Measurements from ENCODE around the gene KCNG4.

The KCNG4 gene

DNA sequence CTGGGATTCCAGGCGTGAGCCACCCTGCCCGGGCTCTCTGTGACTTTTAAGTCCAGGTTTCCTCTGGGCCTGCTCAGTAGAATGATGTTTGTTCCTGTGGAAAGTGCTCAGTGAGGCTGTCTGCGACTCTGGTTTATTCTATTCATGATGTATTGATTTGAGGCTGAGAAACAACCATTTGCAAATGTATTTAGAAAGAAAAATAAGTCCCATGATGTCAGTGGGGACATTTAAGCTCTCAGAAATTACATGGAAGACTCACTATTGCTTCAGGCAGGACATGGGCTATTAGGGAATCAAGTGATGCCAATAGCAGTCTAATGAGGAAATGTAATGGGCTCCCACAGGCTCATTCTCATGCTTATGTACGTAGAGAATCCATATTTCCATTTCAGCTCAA is 22.2 kb upstream of the KCNG4 start:
- DNase-seq, result no peak

DNA sequence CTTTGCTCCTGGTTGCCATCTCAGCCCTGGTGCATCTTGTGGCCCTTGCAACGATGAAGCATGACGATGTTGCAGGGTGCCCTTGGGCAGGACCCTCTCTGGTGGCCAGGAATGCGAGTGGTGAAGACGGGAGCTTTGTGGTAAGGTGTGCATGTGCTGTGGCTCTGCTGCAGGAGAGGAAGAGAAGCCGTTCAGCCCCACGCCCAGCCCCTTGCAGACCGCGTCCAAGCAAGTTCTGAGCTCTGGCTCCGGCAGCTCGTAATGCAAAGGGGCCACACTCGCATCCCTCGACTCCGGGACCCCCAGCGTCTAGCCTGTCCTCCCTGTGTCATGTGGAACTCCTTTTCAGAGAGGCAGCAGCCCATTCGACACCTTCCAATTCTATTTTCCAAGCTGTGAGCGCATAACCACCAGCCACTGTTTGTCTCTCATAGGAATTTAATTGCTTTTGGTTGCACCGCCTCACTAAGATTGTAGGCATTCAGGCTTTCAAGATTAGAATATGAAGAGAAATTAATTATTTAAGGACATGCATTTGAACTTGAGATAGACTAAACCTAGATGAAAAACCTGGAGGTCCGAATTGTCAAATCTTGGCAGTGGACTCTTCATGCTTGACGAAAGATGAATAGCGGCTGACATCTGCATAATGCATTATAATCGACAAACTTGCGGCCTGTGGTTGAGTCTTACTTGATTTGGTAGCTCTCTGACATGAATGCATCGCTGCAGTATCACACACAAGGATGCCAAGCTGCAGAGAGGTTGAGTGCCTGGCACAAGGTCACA is 21.1 kb upstream of the KCNG4 start:
- DNase-seq, result no peak

DNA sequence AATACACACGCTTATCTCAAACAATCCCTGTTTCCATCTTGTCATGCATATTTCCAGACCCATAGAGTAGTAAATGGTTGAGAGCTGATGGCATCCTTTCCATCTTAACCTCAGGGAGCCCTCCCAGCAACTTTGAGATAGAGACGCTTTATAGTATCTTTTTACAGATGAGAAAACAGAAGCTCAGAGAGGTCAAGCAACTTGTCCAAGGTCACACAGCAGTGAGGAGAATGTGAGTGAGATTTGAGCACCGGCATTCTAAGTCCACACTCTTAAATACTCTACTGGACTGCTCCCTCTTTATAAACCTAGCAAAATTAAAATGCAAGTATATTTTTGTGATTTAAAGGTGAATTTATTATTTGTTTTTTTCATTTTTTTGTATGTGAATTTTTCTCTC is 19.9 kb upstream of the KCNG4 start:
- no peak for DNase-seq

DNA sequence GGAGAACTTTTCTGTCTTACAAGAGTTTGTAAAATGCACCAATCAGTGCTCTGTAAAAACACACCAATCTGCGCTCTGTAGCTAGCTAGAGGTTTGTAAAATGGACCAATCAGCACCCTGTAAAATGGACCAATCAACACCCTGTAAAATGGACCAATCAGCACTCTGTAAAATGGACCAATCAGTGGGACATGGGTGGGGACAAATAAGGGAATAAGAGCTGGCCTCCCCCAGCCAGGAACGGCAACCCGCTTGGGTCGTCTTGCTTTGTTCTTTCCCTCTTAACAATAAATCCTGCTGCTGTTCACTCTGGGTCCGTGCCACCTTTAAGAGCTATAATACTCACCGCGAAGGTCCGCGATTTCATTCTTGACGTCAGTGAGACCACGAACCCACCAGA is 18.5 kb upstream of the KCNG4 start:
- no peak for DNase-seq

DNA sequence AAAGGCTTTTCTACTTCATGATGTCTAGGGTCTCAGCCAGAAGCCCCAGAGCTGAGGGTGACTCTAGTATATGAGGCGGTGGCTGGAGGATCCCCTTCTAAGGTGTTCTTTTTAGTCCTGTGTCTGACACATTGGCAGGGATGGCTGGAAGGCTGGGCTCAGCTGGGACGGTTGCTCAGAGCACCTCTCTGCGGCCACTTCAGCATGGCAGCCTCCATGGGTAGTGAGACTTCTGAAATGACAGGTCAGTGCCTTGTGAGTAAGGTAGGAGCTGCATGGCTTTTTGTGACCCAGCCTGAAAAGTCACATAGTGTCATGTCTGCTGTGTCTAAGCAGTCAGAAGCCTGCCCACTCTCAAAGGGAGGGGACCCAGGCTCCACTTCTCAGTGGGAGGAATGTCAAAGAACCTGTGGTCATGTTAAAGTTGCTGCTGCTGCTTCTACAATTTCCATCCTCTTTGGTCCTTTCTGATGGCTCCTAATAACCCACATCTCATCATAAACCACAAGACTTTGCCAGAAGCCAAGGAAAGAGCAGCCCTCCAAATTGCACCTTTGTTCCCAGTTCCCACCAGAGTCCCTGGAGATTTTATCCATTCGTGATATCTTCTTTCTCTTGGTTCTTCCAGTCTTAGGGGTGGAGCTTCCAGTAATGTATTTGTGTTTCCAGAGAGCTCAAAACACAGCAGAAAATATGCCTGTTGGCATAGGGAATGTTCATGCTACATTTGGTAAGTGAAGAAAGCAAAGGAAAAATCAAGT is 15.4 kb upstream of the KCNG4 start:
- no peak for DNase-seq

DNA sequence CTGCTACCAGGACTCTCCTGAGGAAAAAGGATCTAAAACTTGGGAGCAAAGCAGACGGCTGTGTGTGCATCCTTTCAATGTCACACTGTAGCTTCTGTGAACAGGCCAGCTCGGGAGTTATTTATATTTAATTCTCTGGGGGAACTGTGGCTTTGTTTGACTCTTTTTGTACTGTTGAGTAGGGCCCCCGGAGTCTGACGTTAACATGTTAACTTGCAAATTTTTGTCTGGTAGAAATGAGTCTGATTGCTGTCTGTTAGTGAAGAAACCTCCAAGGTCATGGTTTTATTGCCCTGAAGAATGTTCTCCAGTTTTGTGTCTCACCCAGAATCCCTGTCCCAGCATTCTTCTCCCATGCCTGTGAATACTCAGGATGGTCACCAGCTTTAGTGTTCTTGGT is 14.2 kb upstream of the KCNG4 start:
- no peak for DNase-seq

DNA sequence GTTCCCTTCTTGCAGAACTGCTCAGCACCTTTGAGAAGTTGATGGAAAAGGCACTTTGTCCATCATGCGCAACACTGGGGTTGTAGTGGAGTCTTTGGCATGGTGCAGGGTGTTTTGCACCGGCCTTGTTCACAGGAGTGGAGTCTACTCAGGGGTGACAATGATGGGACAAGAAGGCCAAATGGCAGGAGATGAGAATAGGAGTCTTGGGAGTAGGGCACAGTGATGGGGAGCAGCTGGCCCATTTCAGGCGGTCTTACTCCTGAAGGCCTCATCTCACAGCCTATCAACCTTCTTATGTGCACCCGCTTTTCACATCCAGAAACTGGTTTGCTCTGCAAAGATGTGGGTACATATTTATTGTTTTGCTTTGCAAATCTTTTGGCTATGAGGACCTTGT is 13.4 kb upstream of the KCNG4 start:
- no peak for DNase-seq

DNA sequence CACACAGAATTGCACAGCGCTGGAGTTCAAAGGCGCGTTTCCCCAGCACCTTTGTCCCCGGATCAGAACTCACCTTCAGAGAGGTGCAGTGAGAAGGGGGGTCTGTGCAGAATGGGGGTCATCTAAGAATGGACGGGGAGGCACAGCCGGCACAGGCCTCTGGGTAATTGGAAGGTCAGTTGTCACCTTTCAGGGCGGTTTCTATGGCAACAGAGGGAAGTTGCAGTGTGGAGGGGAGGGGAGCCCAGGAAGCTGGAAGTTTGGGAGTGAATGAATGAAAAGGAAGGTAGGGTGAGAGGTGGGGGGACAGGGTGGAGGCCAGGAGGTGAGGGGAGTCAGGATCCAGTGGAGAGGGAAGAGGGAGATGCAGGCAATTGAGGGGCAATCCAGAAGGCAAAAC is 12.4 kb upstream of the KCNG4 start:
- DNase-seq, result no peak

DNA sequence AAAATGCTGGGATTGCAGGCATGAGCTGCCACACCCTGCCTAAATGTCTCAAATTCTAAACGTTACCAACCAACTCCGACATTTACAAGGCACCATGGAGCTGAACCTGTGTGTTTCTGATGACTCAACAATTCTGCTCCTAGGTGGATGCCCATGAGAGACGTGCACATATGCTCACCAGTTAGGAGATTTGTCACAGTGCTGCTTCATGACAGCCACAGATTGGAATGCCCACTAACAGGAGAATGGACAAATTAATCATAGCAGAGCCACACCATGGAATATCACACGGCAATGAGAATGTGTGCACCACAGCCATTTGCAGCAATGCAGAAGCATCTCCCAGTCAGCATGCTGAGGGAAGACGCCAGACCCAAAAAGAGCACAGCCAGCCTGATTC is 8.0 kb upstream of the KCNG4 start:
- no peak for DNase-seq

DNA sequence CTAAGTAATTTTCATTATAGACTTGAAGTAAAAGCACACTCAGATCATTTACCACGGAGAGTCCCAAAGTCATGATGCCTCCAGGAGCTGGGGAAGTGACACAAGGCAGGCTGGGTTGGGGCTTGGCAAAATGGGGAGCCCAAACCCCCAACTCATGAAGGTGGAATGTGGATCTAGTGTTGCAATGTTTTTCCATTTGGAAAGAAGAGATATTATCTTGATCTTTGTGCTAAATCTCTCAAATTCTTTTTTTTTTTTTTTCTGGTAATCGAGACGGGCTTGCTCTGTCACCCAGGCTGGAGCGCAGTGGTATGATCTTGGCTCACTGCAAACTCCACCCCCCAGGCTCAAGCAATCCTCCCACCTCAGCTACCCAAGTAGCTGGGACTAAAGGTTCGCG is 7.5 kb upstream of the KCNG4 start:
- no peak for DNase-seq

DNA sequence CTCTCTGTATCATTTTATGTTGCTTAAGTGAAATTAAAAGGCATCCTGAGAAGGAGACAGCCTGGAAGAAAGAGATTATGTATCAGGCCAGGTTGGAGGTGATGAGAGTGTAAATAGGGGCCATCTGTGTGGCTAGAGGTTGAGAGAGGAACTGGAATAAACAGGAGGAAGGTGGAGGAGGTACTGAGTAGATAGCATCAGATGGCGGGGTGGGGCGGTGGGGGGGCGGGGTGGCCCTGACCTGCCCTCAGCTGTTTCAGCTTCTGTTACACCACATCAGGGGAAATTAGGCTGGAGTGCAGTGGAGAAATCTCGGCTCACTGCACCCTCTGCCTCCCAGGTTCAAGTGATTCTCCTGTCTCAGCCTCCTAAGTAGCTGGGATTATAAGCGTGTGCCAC is 6.9 kb upstream of the KCNG4 start:
- peak; percentile 18 for DNase-seq

DNA sequence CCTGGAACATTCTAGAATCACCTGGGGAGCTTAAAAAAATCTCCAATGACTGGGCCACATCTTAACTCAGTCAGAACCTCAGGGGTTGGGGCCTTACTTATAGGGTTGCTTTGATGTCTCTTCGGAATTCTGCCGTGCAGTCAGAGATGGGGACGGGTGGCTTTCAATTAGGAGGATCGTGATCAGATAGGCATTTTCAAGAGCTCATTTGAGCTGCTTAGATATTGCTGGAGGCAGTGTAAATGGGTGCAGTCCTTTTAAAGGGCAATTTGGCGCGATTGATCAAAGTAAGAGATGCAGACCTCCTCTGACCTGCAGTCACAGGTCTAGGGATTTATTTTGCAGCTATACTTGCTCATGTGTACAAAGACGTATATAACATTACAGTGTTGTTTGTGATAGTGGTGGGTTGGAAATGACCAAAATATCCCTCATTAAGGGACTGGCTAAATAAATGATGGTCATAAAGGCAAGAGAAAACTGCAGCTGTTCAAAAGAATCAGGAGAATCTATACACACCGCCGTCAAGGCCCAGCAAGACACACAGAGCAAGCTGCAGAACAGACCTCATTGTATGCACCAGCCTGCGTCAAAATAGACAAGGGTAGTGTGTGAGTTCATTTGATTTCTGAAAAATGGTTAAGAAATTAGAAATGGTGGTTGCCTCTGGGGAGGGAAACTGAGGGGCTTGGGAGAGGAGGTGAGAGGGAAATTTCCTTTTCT is 6.3 kb upstream of the KCNG4 start:
- DNase-seq, result no peak

DNA sequence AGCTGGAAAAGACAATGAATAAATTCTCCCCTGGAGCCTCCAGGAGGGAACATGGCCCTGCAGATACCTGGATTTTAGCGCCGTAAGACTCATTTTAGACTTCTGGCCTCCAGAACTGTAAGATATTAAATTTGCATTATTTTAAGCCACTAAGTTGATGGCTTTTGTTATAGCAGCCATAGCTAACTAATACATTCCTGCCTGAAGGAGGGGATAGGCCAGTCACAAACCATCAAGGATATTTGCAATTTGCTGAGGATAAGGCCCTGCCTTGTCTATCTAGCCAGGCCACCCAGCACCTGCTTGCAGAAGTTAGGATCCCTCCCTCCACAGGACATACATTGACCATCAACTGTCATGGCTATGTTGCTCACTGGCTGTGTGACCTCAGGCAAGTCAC is 4.9 kb upstream of the KCNG4 start:
- no peak for DNase-seq

DNA sequence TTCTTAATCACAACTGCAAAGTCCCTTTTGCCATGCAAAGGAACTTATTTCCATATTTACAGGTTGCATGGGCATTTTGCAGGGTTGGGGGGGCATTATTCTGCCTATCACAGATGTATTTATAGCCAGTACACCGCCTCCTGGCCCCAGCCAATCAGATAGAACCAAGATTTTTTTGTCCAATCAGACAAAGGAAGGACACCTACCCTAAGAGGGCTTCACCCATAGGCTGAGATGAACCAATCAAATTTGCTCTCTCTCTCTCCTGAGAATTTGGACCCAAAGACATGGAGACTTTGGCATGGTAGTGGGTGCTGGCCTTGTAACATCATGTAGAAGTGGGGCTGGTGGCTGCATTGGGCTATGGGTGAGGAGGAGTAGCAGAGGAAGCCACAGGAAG is 3.9 kb upstream of the KCNG4 start:
- DNase-seq, result no peak

DNA sequence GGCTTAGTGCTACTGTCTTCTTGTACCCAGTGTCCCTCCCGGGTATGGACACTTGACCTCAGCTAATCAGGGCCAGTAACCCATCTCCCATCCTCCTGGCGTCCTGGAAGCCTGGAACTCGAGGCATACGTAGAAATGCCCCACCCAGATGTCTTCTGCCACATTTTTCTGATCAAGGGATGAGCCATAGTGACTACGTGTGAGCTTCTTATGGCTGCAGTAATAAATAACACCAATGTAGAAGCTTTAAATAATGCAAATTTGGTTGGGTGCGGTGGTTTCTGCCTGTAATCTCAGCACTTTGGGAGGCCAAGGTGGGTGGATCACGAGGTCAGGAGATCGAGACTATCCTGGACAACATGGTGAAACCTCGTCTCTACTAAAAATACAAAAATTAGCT is 3.0 kb upstream of the KCNG4 start:
- DNase-seq, result no peak

DNA sequence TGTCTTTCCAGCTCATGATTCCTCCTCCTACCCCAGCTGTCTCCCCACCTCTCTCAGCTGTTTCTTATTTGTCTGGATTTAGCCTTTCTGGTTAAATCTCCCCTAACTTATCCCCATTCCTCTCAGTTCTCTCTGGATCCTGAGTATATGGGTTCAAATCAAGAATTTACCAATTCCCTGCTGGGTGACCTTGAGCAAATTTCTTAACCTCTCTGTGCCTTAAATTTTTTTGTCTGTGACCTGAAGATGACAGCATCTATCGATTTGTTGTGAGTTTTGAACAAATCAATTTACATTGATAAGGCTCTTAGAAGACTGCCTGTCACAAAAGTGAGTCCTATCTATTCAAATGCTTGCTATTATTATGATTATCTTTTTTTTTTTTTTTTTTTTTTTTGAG is 2.0 kb upstream of the KCNG4 start:
- DNase-seq, result no peak

DNA sequence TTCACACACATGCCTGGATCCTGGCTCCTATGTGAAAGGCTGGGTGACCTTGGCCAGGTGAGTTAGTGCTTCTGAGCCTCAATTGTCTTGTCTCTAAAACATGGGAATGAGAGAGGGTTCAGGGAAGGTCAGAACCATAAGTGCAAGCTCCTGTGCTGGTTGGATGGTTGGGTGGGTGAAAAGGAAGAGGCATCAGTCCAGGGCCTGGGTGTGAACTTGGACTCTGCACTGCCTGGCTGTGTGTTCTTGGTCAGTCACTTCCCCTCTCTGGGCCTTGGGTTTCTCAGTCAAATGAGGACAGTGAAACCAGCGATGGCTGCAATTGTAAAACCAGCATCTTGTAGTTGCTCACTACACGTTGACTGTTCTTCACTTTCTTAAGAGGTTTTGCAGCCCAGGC is 643 bp upstream of the KCNG4 start:
- DNase-seq, result no peak

DNA sequence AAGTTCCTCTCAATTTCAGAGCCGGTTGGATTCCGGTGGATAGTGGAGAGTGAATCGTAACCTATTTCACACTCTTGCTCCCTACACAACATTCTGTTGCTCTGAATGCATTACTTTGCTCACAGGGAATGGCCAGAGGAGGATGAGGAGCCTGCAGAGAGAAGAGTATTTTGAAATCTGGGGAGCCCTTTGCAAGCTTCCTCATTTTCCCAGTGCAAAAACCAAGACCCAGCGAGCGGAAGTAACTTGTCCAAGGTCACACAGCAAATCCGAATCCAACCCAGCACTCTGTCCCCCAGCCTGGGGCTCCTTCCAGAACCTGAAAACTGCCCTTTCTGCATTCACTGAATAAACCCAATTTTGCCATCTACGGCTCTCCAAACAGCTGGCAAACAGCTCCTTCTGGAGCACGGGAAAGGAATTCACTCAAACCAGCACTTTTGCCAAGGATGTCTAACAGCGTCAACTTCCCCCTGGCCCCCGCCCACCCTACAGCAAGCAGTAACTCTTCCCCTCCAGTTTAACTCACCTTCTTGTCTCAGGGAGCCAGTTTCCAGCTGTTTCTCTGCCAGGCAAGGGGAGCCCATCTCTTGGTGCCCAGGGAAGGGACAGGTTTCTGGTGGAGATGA is 557 bp downstream of the KCNG4 start:
- peak; percentile 2 for DNase-seq

DNA sequence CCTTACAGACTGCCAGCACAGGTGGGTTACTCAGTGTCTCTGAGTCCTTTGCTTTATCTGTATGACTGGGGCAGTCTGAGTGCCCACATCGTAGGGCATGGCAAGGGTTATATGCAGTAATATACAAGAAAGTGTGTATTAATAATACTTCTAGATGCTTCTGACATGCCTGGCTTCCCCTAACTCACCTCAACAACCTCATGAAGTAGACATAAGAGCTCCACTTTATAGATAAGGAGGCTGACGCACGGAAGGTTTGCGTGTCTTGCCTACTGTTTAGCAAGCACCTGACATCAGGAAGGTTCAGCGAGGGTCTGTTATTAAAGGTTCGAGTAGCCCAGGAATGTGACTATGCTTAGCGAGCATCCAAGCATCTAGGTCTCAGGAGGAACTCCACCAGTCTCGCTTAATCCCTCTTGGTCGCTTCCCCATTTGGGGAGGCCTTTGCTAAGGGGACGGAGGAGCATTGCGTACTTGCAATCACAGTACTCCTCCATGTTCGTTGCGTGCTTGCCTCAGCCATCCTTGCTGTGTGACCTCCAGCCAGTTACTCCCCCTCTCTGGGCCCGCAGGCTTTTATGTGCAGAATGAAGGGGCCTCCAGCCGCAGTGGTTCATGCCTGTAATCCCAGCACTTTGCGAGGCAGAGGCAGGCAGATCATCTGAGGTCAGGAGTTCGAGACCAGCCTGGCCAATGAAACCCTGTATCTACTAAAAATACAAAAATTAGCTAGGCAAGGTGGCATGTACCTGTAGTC is 1.6 kb downstream of the KCNG4 start:
- no peak for DNase-seq

DNA sequence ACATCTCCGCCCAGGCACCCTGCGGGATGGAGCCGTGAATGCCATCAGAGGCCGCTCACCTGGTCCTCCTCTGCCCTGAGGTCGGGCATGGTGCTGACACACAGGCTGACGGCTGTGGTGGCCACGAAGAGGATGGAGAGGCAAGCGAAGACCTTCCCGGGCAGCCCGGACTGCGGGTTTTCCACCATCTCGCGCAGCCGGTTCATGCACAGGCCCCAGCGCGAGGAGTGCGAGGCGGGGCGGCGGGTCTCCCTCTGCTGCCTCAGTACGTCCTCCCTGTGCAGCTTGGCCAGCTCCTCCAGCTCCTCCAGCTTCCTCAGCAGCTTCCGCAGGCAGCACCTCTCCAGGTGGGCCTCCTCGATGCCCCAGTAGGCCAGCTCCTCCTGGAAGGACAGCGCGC is 3.1 kb downstream of the KCNG4 start:
- no peak for DNase-seq

DNA sequence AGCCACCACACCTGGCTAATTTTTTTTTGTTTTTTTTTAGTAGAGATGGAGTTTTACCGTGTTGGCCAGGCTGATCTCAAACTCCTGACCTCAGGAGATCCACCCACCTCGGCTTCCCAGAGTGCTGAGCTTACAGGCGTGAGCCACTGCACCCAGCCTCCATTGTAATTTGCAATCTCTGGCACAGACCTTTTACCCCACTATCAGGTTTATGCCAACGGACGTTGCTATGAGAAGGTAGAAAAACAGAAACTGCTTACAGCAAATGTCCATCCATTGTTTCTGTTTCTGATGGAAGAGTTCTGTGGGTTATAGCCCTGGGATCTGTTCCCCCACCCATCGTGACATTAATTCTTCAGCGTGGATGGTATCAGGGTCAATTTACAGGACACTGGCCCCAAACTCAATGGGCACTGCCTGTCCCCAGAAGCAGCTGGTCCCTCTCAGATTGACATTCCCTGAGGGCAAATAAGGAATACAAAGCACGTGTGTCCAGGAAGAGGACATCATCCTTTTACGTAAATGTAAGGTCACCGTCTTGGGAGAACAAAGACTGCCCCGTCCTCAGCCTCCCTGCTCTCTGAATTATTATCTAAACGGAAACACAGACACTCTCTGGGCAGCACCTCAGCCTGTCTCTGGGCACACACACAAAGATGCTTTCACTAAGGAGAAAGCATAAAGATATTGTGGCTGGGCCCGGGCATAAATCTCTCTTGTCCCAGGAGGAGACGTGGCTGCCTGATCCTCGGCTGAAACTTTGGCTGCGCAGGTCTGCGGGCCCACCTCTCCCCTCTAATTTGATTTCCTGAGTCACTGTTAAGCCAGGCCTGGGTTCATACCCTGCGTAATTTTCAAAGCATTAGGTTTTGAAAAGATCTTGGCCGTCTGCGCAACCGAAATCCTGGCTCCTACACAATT is 5.2 kb downstream of the KCNG4 start:
- DNase-seq, result no peak

DNA sequence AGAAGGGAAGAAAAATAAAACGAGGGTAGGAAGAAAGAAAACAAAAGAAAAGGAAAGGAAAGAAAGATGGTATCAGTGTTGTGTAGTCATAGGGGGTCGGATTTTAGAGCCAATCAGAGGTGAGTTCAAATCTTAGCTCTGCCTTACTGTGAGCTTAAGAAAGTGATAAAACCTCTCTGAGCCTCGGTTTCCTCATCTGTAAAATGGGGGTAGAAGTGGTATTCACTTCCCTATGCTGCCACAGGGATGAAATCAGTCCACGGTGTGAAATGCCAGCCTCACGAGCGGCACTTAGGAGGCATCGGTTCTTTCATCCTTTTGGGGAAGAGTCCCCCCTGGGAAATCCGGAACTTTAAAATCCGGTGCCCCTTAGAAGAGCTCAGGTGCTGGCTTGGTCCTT is 6.1 kb downstream of the KCNG4 start:
- DNase-seq, result no peak
